Bronchial epithelial cell (primary cell): ENCODE data around the gene ALB. TPM values are rescaled to one million over a fixed set of nuclear protein-coding genes. Genes with fewer than 3 reads are reported as not detected.

Source experiments
- DNase-seq: peaks from one replicate; pipeline ENCODE4 v3.0.0-alpha.2; 2010; ENCODE audit warnings: low read depth
- FAIRE-seq: peaks from 2 replicates; lab custom pipeline; 2011; peaks lifted over from hg19 to GRCh38; lab: Jason Lieb, UNC
- H3K27me3 ChIP-seq: 2 replicates; pipeline ENCODE4 v1.5.1; 2011; ENCODE audit warnings: low read length; ENCODE audit not compliant: control insufficient read depth, insufficient read depth
- H3K36me3 ChIP-seq: 2 replicates; pipeline ENCODE4 v1.5.1; 2011; ENCODE audit warnings: low read length; ENCODE audit not compliant: control insufficient read depth, insufficient read depth
- H3K4me3 ChIP-seq: 2 replicates; pipeline ENCODE4 v1.5.1; 2011; ENCODE audit warnings: mild to moderate bottlenecking, low read depth, low read length, control low read depth
- CTCF ChIP-seq: IDR thresholded peaks from 2 replicates; pipeline ENCODE4 v1.5.1; 2011; ENCODE audit warnings: mild to moderate bottlenecking, moderate library complexity, low read length, control low read depth, inconsistent platforms; ENCODE audit not compliant: insufficient read depth, severe bottlenecking
- total RNA-seq: library from RNA; depleted of rRNA; stranded (reverse); fragments of >200 nt; gene quantifications from 2 replicates; pipeline ENCODE4 v1.2.1, GENCODE V29; 2014

The ALB gene
- total RNA-seq, 1 donor from 2014 or later = not detected

GRCh38 chr4:73391774-73392173 is 12.3 kb upstream of the ALB start:
- FAIRE-seq = no peak
- H3K27me3 ChIP-seq = no peaks in the 10 kb centered on the region
- no peak overlapping the region for H3K4me3 ChIP-seq
- H3K36me3 ChIP-seq = no peaks in the 10 kb centered on the region
- DNase-seq = no peak
- TF ChIP-seq CTCF = no peak

GRCh38 chr4:73392936-73393335 is 11.2 kb upstream of the ALB start:
- no peaks in the 10 kb centered on the region for H3K27me3 ChIP-seq
- no peak for FAIRE-seq
- no peak for DNase-seq
- H3K4me3 ChIP-seq = no peak overlapping the region
- TF ChIP-seq CTCF = no peak
- no peaks in the 10 kb centered on the region for H3K36me3 ChIP-seq

DNA sequence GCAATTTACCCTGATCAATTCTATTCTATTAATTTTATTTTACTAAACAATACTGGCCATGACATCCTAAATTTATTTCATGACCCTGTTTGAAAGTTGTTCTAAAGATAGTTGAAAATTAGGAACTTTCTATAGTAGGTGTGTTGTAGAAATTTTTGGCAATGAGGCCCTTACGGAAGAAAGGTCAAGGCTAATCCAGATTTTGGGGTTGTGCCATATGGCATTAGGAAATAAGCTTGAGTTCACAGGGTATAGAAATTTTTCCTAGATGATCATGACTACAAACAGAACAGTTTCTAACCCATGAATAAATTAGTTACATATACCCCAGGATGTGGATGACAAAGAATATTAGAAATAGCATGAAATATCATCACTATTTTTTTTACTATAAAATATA is 7.8 kb upstream of the ALB start:
- FAIRE-seq = no peak
- H3K27me3 ChIP-seq = no peaks in the 10 kb centered on the region

GRCh38 chr4:73396993-73397972 is 6.8 kb upstream of the ALB start:
- no peaks in the 10 kb centered on the region for H3K36me3 ChIP-seq
- DNase-seq (no peak), FAIRE-seq (no peak)
- no peak overlapping the region for H3K4me3 ChIP-seq
- no peaks in the 10 kb centered on the region for H3K27me3 ChIP-seq
- TF ChIP-seq CTCF = no peak

More for the DNA sequence above, 7.8 kb upstream of the ALB start:
- TF ChIP-seq CTCF = no peak
- no peak for DNase-seq
- H3K36me3 ChIP-seq = no peaks in the 10 kb centered on the region
- H3K4me3 ChIP-seq = no peak overlapping the region

DNA sequence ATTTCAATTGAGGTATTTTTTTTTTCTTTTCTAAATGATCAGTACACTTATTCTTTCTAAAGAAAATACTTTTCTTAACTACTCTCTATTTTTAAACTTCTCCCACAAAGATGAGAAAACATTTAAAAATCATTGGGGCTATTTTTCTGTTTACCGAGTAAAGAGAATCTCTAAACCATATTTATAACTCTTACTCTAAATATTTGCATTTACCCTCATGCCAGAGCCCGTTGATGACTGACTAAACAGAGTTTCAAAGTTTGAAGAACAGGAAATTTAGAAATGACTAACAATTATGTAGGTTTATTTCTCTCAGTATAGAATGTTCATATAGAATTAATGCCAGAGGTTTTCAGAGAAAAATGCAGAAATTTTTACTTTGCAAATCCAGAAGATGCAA is 2.7 kb upstream of the ALB start:
- Histone ChIP-seq H3K4me3 (no peak overlapping the region), H3K27me3 (no peaks in the 10 kb centered on the region), H3K36me3 (no peaks in the 10 kb centered on the region)
- FAIRE-seq (no peak), DNase-seq (no peak)
- TF ChIP-seq CTCF = no peak

DNA sequence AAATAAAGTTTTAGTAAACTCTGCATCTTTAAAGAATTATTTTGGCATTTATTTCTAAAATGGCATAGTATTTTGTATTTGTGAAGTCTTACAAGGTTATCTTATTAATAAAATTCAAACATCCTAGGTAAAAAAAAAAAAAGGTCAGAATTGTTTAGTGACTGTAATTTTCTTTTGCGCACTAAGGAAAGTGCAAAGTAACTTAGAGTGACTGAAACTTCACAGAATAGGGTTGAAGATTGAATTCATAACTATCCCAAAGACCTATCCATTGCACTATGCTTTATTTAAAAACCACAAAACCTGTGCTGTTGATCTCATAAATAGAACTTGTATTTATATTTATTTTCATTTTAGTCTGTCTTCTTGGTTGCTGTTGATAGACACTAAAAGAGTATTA is 370 bp downstream of the ALB start:
- DNase-seq (no peak), FAIRE-seq (no peak)
- Histone ChIP-seq H3K27me3 (no peaks in the 10 kb centered on the region), H3K36me3 (no peaks in the 10 kb centered on the region), H3K4me3 (no peak overlapping the region)
- no peak for TF ChIP-seq CTCF
